SK-N-SH (cell line): ENCODE results near the gene GSK3A. TPM values are rescaled to one million over a fixed set of nuclear protein-coding genes. Genes with fewer than 3 reads are reported as not detected.

Source experiments
- CTCF ChIA-PET: fragments of 300-600, 350-600 bp; formaldehyde crosslinking; extraction: SDS; loops from one replicate; lab custom pipeline; 2021; lab: Yijun Ruan, JAX
- POLR2A ChIA-PET: fragments of 350-600 bp; sonication (Branson Sonifier 250); formaldehyde crosslinking; extraction: SDS; loops from one replicate; lab custom pipeline; 2020; ENCODE audit warnings: antibody characterized with exemption, inconsistent platforms; lab: Yijun Ruan, JAX
- DNase-seq: peaks from one replicate; pipeline ENCODE4 v3.0.0; 2012
- H2AFZ ChIP-seq: fragments of 200-600 bp; sonication (generic); 2 replicates; pipeline ENCODE4 v1.8.1; 2016; ENCODE audit warnings: antibody characterized with exemption, mild to moderate bottlenecking, low read depth
- H3F3A ChIP-seq: fragments of 200-600 bp; sonication (generic); replicated peaks from 2 replicates; pipeline ENCODE3; 2016; ENCODE audit warnings: antibody characterized with exemption, mild to moderate bottlenecking; ENCODE audit not compliant: insufficient read depth
- H3K27ac ChIP-seq, 2 experiments: fragments of 200-500 bp in 1 of 2; fragments of 200-600 bp in 1 of 2; sonication (Bioruptor generic) in 1 of 2; sonication (generic), shearing (Covaris generic) in 1 of 2; 2 replicates each; pipeline versions ENCODE4 v1.5.1 to v1.6.1; 2014 to 2016; ENCODE audit warnings: low read depth in 2 of 2, inconsistent platforms in 1 of 2, low read length in 1 of 2, mild to moderate bottlenecking in 1 of 2, mixed read lengths in 1 of 2
- H3K27me3 ChIP-seq: fragments of 200-600 bp; sonication (generic), shearing (Covaris generic); 2 replicates; pipeline ENCODE4 v1.6.1; 2016; ENCODE audit warnings: mixed run types; ENCODE audit not compliant: insufficient read depth
- H3K36me3 ChIP-seq, 2 experiments: fragments of 200-500 bp in 1 of 2; fragments of 200-600 bp in 1 of 2; sonication (Bioruptor generic) in 1 of 2; sonication (generic) in 1 of 2; replicated peaks in 1 of 2; 2 replicates each; pipeline versions ENCODE3 to v1.5.1; 2014 to 2016; ENCODE audit warnings: low read length in 1 of 2, mild to moderate bottlenecking in 1 of 2; ENCODE audit not compliant: insufficient read depth in 2 of 2, control insufficient read depth in 1 of 2
- H3K4me1 ChIP-seq, 2 experiments: fragments of 200-500 bp in 1 of 2; fragments of 200-600 bp in 1 of 2; sonication (Bioruptor generic) in 1 of 2; sonication (generic), shearing (Covaris generic) in 1 of 2; 2 replicates each; pipeline versions ENCODE4 v1.5.1 to v1.6.1; 2014 to 2016; ENCODE audit warnings: low read depth in 1 of 2, low read length in 1 of 2, mixed run types in 1 of 2; ENCODE audit not compliant: insufficient read depth in 2 of 2, control insufficient read depth in 1 of 2
- H3K4me2 ChIP-seq: fragments of 200-600 bp; sonication (generic), shearing (Covaris generic); 2 replicates; pipeline ENCODE4 v1.6.1; 2017; ENCODE audit warnings: mixed run types
- H3K4me3 ChIP-seq, 2 experiments: fragments of 200-500 bp in 1 of 2; fragments of 200-600 bp in 1 of 2; sonication (Bioruptor generic) in 1 of 2; sonication (generic), shearing (Covaris generic) in 1 of 2; 2 replicates each; pipeline versions ENCODE4 v1.5.1 to v1.8.1; 2014 to 2016; ENCODE audit warnings: low read depth in 2 of 2, inconsistent platforms in 1 of 2, low read length in 1 of 2, mild to moderate bottlenecking in 1 of 2, mixed read lengths in 1 of 2, moderate library complexity in 1 of 2
- H3K79me2 ChIP-seq: fragments of 200-600 bp; sonication (generic); 2 replicates; pipeline ENCODE4 v1.8.1; 2017; ENCODE audit warnings: mild to moderate bottlenecking; ENCODE audit not compliant: insufficient read depth
- H3K9ac ChIP-seq: fragments of 200-600 bp; sonication (generic); 2 replicates; pipeline ENCODE4 v1.6.1; 2017; ENCODE audit warnings: mixed run types
- H3K9me2 ChIP-seq: fragments of 200-600 bp; sonication (generic); 2 replicates; pipeline ENCODE4 v1.6.1; 2017; ENCODE audit warnings: mixed run types
- H3K9me3 ChIP-seq: fragments of 200-600 bp; sonication (generic); 2 replicates; pipeline ENCODE4 v1.6.1; 2017; ENCODE audit warnings: mixed run types, mild to moderate bottlenecking, moderate library complexity
- H4K20me1 ChIP-seq: fragments of 200-600 bp; sonication (generic); 2 replicates; pipeline ENCODE4 v1.6.1; 2017; ENCODE audit warnings: mild to moderate bottlenecking, mixed run types; ENCODE audit not compliant: insufficient read depth
- CHD2 ChIP-seq: fragments of 150-350 bp; IDR thresholded peaks from 2 replicates; pipeline ENCODE4 v1.6.1; 2018; ENCODE audit warnings: low read length; ENCODE audit not compliant: partially characterized antibody
- ELF1 ChIP-seq: IDR thresholded peaks from 2 replicates; pipeline ENCODE4 v1.4.0; 2012
- FOSL2 ChIP-seq: IDR thresholded peaks from 2 replicates; pipeline ENCODE4 v1.4.0; 2012; ENCODE audit warnings: low read depth, mild to moderate bottlenecking, moderate library complexity, borderline replicate concordance
- FOXJ3 ChIP-seq: sonication (generic); formaldehyde crosslinking; IDR thresholded peaks from 2 replicates; pipeline ENCODE4 v1.5.1; 2020; ENCODE audit warnings: mild to moderate bottlenecking, missing genetic modification reagents
- GABPA ChIP-seq: IDR thresholded peaks from 2 replicates; pipeline ENCODE4 v1.4.0; 2012; ENCODE audit warnings: low read depth, mild to moderate bottlenecking
- JUND ChIP-seq: IDR thresholded peaks from 2 replicates; pipeline ENCODE4 v1.4.0; 2012
- MEF2A ChIP-seq: IDR thresholded peaks from 2 replicates; pipeline ENCODE4 v1.4.0; 2012; ENCODE audit warnings: low read depth, borderline replicate concordance
- REST ChIP-seq: IDR thresholded peaks from 2 replicates; pipeline ENCODE4 v1.6.1; 2012; ENCODE audit warnings: mild to moderate bottlenecking, low read depth, low read length, moderate library complexity
- SIN3A ChIP-seq: IDR thresholded peaks from 2 replicates; pipeline ENCODE4 v1.6.1; 2012; ENCODE audit warnings: low read depth, mild to moderate bottlenecking, low read length, moderate library complexity, borderline replicate concordance
- SMC3 ChIP-seq: IDR thresholded peaks from 2 replicates; pipeline ENCODE4 v1.6.1; 2012; ENCODE audit warnings: low read depth, low read length, improper control_type of control experiment
- TCF12 ChIP-seq: IDR thresholded peaks from 2 replicates; pipeline ENCODE4 v1.4.0; 2012
- TEAD4 ChIP-seq: IDR thresholded peaks from 2 replicates; pipeline ENCODE4 v1.4.0; 2012; ENCODE audit warnings: mild to moderate bottlenecking, borderline replicate concordance; ENCODE audit not compliant: insufficient read depth
- ZBTB33 ChIP-seq: IDR thresholded peaks from 2 replicates; pipeline ENCODE4 v1.4.0; 2012; ENCODE audit warnings: low read depth, borderline replicate concordance
- WGBS: methylation state at CpG from one replicate; pipeline ENCODE4 v1.1.6; 2017; ENCODE audit warnings: low lambda C conversion rate; 5-methylcytosine and 5-hydroxymethylcytosine counted together
- polyA plus RNA-seq, 3 experiments: library from polyadenylated mRNA; depleted of rRNA; stranded (reverse); fragments of >200 nt; gene quantifications; 2 replicates each; pipeline ENCODE4 v1.2.3, GENCODE V29; 2012
- TF ChIP-seq, protein P1 (sequence below): fragments of 150-350 bp; IDR thresholded peaks from 2 replicates; pipeline ENCODE4 v1.6.1; 2017; ENCODE audit warnings: antibody characterized with exemption, low read length, low read depth, borderline replicate concordance

The GSK3A gene
- polyA plus RNA-seq, 1 of the 3 experiments (the other 2 are of a cell fraction) = 42.1 TPM

DNA sequence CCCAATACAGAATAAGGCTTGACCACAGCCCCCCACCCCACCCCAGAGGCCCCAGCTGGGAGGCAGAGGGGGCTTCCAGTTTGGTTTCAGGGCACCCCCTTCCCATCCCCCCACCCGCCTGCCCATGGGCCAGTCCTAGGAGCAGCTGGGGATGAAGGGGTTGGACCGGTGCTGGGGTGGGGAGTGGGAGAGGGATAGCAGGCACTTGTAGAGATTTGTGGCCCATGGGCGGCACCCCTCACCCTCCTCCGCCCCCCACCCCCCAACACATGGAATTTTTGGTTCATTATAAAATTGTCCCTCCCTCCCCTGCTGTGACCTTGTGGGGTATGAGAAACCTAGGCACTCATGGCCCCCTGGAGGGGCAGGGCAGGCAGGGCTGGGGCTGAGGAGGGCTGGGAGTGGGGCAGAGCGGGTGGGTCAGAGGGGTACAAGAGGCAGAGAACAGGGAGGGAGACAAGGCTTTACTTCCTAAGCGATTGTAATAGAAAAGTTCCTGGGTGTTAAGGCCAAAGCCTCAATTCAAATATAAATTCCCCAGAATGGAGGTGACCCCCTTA is 5.3 kb upstream of the GSK3A start:
- peaks cover 62% of the 10 kb centered on the region for H4K20me1 ChIP-seq
- H3K27ac ChIP-seq = peak overlapping the region in 1 of 2 experiments; percentile 83; a peak in 3 of 4 replicates

More for the DNA sequence above, 5.3 kb upstream of the GSK3A start:
- no peaks in the 10 kb centered on the region for H3K9me2 ChIP-seq
- H3F3A ChIP-seq = peaks cover 59% of the 10 kb centered on the region
- TF ChIP-seq ELF1 (no peak), FOXJ3 (CRISPR knock-in tag) (no peak), CHD2 (no peak), JUND (no peak), TEAD4 (no peak), ZBTB33 (no peak), SMC3 (no peak), GABPA (no peak), REST (no peak), SIN3A (no peak), MEF2A (no peak), FOSL2 (no peak), TCF12 (no peak)
- TF ChIP-seq, protein P1, sequence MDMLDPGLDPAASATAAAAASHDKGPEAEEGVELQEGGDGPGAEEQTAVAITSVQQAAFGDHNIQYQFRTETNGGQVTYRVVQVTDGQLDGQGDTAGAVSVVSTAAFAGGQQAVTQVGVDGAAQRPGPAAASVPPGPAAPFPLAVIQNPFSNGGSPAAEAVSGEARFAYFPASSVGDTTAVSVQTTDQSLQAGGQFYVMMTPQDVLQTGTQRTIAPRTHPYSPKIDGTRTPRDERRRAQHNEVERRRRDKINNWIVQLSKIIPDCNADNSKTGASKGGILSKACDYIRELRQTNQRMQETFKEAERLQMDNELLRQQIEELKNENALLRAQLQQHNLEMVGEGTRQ = no peak
- peaks cover 55% of the 10 kb centered on the region for H3K79me2 ChIP-seq
- DNase-seq = no peak
- H3K4me1 ChIP-seq = peaks cover 30 to 43% of the 10 kb centered on the region in 2 experiments
- WGBS = 91% methylated on average over 6 of the region's 6 CpGs
- H3K9me3 ChIP-seq = no peaks in the 10 kb centered on the region
- H3K4me2 ChIP-seq = no peak overlapping the region
- no peak overlapping the region for H2AFZ ChIP-seq
- H3K27me3 ChIP-seq = no peaks in the 10 kb centered on the region
- H3K36me3 ChIP-seq = peaks cover 10 to 23% of the 10 kb centered on the region in 2 experiments
- CTCF ChIA-PET = interaction anchor here (1.2 to 14.8 kb wide), 4 partner anchors 32 to 75 kb away, joined by 4 to 205 read pairs (median 33); no protein-coding TSS in a partner anchor
- no peak overlapping the region for H3K4me3 ChIP-seq
- POLR2A ChIA-PET = interaction anchor here (0.6 to 3.3 kb wide), 2 partner anchors 31 to 81 kb away, joined by 3 to 35 read pairs; no protein-coding TSS in a partner anchor
- no peak overlapping the region for H3K9ac ChIP-seq
